ENCODE results near the gene ROR2.

Gene ROR2

GRCh38 chr9:91865041-91865440 is 85.0 kb downstream of the ROR2 start:
- no peak for DNase-seq

- no peak for DNase-seq
Observed at GRCh38 chr9:91864380-91864779, 85.6 kb downstream of the ROR2 start.

GRCh38 chr9:91863469-91863868 is 86.6 kb downstream of the ROR2 start:
- DNase-seq: no peak

GRCh38 chr9:91858213-91859030 is 91.6 kb downstream of the ROR2 start:
- DNase-seq: no peak

GRCh38 chr9:91857291-91858212 is 92.5 kb downstream of the ROR2 start:
- no peak for DNase-seq

- DNase-seq: no peak
Observed at GRCh38 chr9:91856419-91856818, 93.6 kb downstream of the ROR2 start.

- DNase-seq: no peak
Observed at GRCh38 chr9:91855196-91855595, 94.8 kb downstream of the ROR2 start.

- DNase-seq: no peak
Observed at GRCh38 chr9:91852801-91853347, 97.2 kb downstream of the ROR2 start.

- no peak for DNase-seq
Observed at GRCh38 chr9:91849694-91850093, 100.3 kb downstream of the ROR2 start.

GRCh38 chr9:91848146-91848545 is 101.9 kb downstream of the ROR2 start:
- no peak for DNase-seq

GRCh38 chr9:91847581-91848091 is 102.4 kb downstream of the ROR2 start:
- no peak for DNase-seq

- DNase-seq: no peak
Observed at GRCh38 chr9:91845879-91846278, 104.1 kb downstream of the ROR2 start.

GRCh38 chr9:91844701-91845291 is 105.2 kb downstream of the ROR2 start:
- DNase-seq: no peak

GRCh38 chr9:91844190-91844589 is 105.8 kb downstream of the ROR2 start:
- no peak for DNase-seq

- DNase-seq: no peak
Observed at GRCh38 chr9:91843623-91844148, 106.3 kb downstream of the ROR2 start.

GRCh38 chr9:91843093-91843492 is 106.9 kb downstream of the ROR2 start:
- DNase-seq: no peak

GRCh38 chr9:91842358-91843049 is 107.5 kb downstream of the ROR2 start:
- no peak for DNase-seq

- DNase-seq: no peak
Observed at GRCh38 chr9:91841591-91841990, 108.4 kb downstream of the ROR2 start.

GRCh38 chr9:91840882-91841281 is 109.1 kb downstream of the ROR2 start:
- no peak for DNase-seq

GRCh38 chr9:91840469-91840868 is 109.6 kb downstream of the ROR2 start:
- DNase-seq: no peak

- DNase-seq: no peak
Observed at GRCh38 chr9:91839926-91840465, 110.0 kb downstream of the ROR2 start.

Data from OCI-M1 (cell line).